GM13977 (cell line): Measurements from ENCODE around the gene AKAP6.

Experiments used
- DNase-seq: peaks from one replicate; pipeline ENCODE4 v3.0.0; 2012; ENCODE audit warnings: low spot score
- CTCF ChIP-seq: IDR thresholded peaks from 2 replicates; pipeline ENCODE4 v1.5.1; 2012; ENCODE audit warnings: mild to moderate bottlenecking, control low read depth; ENCODE audit not compliant: insufficient read depth; ENCODE audit errors: extremely low read depth, missing control alignments
- in situ Hi-C: fragments of 300-500 bp; cut with MboI; formaldehyde crosslinking; loops from one replicate; pipeline ENCODE4 v1.12.0; 2022; ENCODE audit warnings: low sequenced_read_pairs, low pct_unique_long_range_greater_than_20kb, mixed read lengths, inconsistent platforms; ENCODE audit not compliant: unreplicated experiment

Gene AKAP6

GRCh38 chr14:32590157-32590556 is 261.1 kb downstream of the AKAP6 start:
- TF ChIP-seq CTCF: no peak
- DNase-seq: no peak
- in situ Hi-C loops: no loop called here

GRCh38 chr14:32593290-32593942 is 264.3 kb downstream of the AKAP6 start:
- TF ChIP-seq CTCF: no peak
- in situ Hi-C loops: no loop called here
- DNase-seq: no peak

GRCh38 chr14:32594766-32595165 is 265.7 kb downstream of the AKAP6 start:
- no peak for TF ChIP-seq CTCF
- no peak for DNase-seq
- in situ Hi-C loops: no loop called here

GRCh38 chr14:32595497-32595896 is 266.4 kb downstream of the AKAP6 start:
- DNase-seq: no peak
- TF ChIP-seq CTCF: no peak

GRCh38 chr14:32596390-32596789 is 267.3 kb downstream of the AKAP6 start:
- in situ Hi-C loops: no loop called here
- no peak for TF ChIP-seq CTCF
- no peak for DNase-seq

More at GRCh38 chr14:32595497-32595896, 266.4 kb downstream of the AKAP6 start:
- in situ Hi-C loops: no loop called here

- no peak for TF ChIP-seq CTCF
- no peak for DNase-seq
- in situ Hi-C loops: no loop called here
Measured at GRCh38 chr14:32597771-32598170, 268.7 kb downstream of the AKAP6 start.
